ENCODE results near the gene TEX29.

GRCh38 chr13:111363591-111363990, 43.1 kb downstream of the TEX29 start:
- no peak for TF ChIP-seq CTCF (IDR thresholded peaks at IDR 0.05)
- no peak for TF ChIP-seq POLR2A (IDR thresholded peaks at IDR 0.05)
